HG03103 (cell line): Measurements from ENCODE around the gene EPHA8.

ENCODE experiments used
- ATAC-seq: cut with Tn5 transposase; IDR thresholded peaks from one replicate; pipeline ENCODE4 v1.9.1; 2021; ENCODE audit warnings: low read depth; ENCODE audit not compliant: unreplicated experiment

The EPHA8 gene

DNA sequence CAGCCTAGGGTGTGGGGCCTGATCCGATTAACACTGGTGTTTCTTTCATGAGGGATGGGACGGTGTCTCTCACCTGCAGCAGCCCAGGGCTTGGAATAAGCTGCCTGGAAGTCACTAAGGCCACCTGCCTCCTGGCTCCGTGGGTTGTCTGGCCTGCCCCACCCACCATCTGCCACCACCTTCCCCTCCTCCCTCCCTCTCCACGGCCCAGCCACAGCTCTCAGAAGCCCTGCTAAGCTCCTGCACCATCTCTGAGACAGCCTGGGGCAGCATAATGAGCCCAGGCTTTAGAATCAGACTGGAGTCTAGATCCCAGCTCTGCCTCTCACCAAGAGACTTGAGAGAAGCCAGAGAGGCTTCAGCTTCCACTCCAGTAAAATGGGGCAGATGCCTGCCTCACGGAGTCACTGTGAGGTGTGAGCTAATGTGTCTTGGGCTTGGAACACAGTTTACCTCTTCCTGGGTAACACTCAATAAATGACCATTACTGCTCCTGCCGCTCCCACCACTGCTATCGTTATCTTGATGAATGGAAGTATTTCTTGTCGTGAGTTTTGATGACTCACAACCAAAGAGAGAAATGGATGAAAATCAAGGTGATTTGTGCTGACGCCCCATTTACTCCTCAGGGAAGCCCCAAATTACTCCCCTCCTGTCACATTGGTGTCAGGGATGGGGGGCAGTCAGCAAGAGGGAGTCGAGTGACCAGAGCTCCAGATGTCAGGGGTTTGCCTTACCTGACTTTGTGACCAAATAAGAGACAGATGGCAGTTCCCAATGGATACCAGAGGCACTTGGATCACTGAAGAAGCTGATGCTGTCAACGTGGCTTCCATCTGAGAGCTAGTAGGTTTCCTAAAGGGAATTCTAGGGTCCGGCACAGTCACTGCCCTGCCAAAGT, 49.6 kb downstream of the EPHA8 start:
- no peak for ATAC-seq

DNA sequence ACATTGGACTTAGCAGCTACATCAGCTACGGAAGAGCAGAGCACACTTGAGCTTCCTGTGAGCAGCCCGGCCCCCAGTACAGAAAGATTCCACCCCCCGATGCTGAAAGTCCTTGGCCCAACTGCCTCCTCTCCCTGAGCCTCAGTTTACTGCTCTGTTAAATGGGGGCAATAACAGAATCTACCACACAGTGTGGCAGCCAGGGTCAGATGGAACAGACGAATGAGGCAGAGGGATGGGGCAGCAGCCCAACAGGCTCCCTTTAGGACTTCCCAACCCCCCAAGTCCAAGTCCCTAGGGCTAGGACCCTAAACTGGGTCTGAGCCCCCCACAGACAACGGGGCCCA, 50.3 kb downstream of the EPHA8 start:
- no peak for ATAC-seq

- no peak for ATAC-seq
These were observed 50.7 kb downstream of the EPHA8 start for GRCh38 chr1:22613951-22614350.

- ATAC-seq = no peak
These were observed 52.6 kb downstream of the EPHA8 start for GRCh38 chr1:22615886-22616285.

DNA sequence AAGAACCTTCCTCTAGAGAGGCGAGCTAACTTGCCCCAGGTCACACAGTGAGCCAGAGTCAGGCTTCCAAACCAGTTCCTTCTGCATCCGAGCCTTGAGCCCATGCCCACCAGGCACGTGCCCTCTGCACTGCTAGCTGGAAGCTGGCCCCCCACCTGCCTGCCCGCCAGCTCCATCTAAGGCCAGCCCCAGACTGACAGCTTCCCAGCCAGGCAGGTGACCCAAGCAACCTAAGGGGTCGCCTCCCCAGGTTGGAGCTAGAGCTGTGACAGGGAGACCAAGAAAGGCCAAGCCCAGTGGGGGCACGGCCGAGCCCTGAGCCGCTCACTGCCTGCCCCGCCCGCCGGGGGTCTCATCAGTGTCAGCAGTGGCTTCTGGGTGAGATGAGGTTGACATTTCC, 53.3 kb downstream of the EPHA8 start:
- ATAC-seq = no peak

GRCh38 chr1:22618056-22618455, 54.8 kb downstream of the EPHA8 start:
- ATAC-seq = no peak

GRCh38 chr1:22619252-22619651, 56.0 kb downstream of the EPHA8 start:
- no peak for ATAC-seq

- no peak for ATAC-seq
These were observed 56.5 kb downstream of the EPHA8 start for GRCh38 chr1:22619798-22620197.

GRCh38 chr1:22621761-22622160, 58.5 kb downstream of the EPHA8 start:
- ATAC-seq = no peak

DNA sequence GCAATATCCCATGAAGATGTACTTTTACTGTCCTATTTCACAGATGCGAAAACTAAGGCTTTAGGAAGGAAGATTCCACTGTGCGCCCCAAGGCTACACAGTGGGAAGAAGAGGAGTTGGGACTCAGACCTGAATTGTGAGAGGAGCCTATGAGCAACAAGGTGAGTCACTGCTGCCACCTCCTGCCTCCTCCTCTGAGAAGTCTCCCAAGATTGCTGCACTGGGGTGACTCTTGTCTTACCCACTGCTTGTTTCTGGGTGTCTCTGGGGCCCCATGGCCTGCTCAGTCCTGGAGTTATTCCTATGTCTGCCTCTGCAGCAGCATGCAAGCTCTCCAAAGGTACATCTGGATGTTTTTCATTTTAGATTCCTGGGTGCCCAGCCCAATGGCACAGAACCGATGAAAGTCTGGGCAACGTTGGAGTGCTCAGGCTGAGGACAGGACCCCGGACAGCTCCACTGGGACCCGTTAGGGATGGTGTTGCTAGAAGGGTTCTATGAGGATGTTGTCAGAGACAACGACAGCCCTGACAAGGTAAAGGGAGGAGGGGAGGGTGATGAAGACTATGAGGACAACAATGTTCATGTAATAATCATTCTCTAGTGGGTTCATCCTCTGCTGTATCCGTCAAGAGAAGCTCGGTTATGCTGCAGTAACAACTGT, 62.1 kb downstream of the EPHA8 start:
- no peak for ATAC-seq

GRCh38 chr1:22626237-22627157, 63.2 kb downstream of the EPHA8 start:
- no peak for ATAC-seq

- ATAC-seq = no peak
These were observed 64.0 kb downstream of the EPHA8 start for GRCh38 chr1:22627331-22627730.

DNA sequence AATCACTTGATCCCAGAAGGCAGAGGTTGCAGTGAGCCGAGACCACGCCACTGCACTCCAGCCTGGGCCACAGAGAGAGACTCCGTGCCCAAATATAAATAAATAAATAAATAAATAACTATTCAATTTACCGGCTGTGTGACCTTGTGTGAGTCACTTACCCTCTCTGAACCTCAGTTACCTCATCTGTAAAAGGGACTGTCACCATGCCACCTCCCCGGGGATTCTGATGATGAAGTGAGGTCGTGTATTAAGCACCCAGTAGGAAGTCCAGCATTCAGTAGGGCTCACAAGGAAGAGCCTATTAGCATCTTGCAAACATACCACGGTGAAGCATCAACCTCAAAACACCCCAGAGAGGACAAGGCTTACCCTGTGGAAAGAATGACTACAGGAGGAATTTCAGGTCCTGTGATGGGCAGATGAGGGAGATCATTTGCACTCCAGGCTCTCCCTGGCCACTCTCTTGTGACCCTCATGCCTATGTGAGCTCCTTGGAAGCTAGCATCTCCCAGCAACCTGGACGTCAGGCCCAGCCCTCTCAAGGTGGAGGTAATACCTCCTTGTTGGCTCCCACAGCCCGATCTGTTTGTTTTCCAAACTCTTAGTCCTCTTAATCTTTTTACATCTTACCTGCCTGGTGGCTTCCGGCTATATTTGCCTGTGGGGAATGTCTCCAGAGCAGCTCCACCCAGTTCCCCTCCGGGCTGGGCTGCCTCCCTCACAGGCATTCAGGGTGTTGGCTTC, 65.6 kb downstream of the EPHA8 start:
- ATAC-seq = no peak

GRCh38 chr1:22629886-22630285, 66.6 kb downstream of the EPHA8 start:
- ATAC-seq = no peak

- no peak for ATAC-seq
These were observed 70.6 kb downstream of the EPHA8 start for GRCh38 chr1:22633697-22634463.

DNA sequence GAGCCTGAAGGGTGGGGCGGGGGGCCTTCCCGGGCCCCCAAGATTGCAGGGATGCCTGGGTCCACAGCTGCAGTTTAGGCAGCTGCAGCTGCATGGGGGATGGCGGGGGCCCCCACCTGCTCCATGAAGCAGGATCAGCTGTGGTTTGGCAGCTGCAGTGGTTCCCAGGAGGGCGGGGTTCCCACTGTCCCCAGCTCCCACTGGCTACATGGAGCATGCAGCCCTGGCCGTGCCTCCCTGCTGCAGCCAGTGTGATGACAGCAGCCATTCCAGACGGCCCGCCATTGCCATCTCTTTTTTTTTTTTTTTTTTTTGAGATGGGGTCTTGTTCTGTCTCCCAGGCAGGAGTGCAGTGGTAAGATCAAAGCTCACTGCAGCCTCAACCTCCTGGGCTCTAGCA, 72.1 kb downstream of the EPHA8 start:
- ATAC-seq = no peak

GRCh38 chr1:22636353-22636752, 73.1 kb downstream of the EPHA8 start, which contains the start of gene C1QA:
Gene C1QA (plus strand): TSS chr1:22636628. CDS start chr1:22637617, 989 bp downstream.
- ATAC-seq = no peak

DNA sequence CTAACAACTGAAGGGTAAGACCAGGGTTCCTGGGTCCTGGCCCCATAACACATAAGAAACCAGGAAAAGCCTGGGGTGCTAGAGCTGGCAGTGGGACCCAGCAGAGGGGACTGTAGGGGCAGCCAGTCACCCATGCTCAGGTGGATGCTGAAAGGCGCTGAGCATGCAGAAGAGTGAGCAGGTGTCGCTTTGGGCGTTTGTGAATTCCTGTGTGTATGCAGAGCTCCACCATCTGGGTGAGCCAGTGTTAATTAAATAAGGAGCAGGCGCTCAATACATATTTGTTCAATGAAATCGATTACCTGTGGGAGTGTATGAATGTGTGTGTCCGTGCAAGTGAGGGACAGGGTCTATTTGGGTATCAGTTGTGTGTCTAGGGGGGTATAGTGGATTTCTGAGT, 73.6 kb downstream of the EPHA8 start:
- ATAC-seq = no peak

- no peak for ATAC-seq
These were observed 74.7 kb downstream of the EPHA8 start for GRCh38 chr1:22637907-22638445.
